ENCODE results near the gene ABHD17A. TPM values are rescaled to one million over a fixed set of nuclear protein-coding genes. Genes with fewer than 3 reads are reported as not detected.

ABHD17A gene
- total RNA-seq, 1 experiment from 2014 or later = 47.7 TPM

- Histone ChIP-seq H3K4me1 (no peaks in the 10 kb centered on the region), H3K4me3 (ENCODE audit: low read depth, low read length) (no peak overlapping the region), H3K36me3 (ENCODE audit: control insufficient read depth, insufficient read depth, low read length) (peaks cover 3% of the 10 kb centered on the region), H3K9me3 (no peaks in the 10 kb centered on the region), H3K27me3 (replicated peaks; ENCODE audit: control insufficient read depth, insufficient read depth, low read length) (no peaks in the 10 kb centered on the region)
- intact Hi-C loops (cut with micrococcal nuclease; ENCODE audit: unreplicated experiment) = no loop called here
- H3K4me1 Mint-ChIP-seq (ENCODE audit: low read depth, unreplicated experiment) = no peaks in the 10 kb centered on the region
- H3K27ac Mint-ChIP-seq (ENCODE audit: unreplicated experiment) = no peak overlapping the region
- no peak for DNase-seq
- BruUV-seq (replicated peaks) = no TSS peak
- no peaks in the 10 kb centered on the region for H3K9me3 Mint-ChIP-seq (ENCODE audit: unreplicated experiment)
- no peak for TF ChIP-seq CTCF (IDR thresholded peaks at IDR 0.05; ENCODE audit: insufficient read depth in 1 of 2, low read depth in 1 of 2, low read length in 1 of 2, severe bottlenecking in 1 of 2, unreplicated experiment in 1 of 2)
- ChIA-PET CTCF (no interaction called here), POLR2A (no interaction called here)
- H3K27me3 Mint-ChIP-seq (ENCODE audit: insufficient read depth, unreplicated experiment) = no peaks in the 10 kb centered on the region
- peaks cover 46% of the 10 kb centered on the region for H3K36me3 Mint-ChIP-seq (ENCODE audit: insufficient read depth, unreplicated experiment)
- H3K4me3 Mint-ChIP-seq (ENCODE audit: unreplicated experiment) = no peak overlapping the region
These were observed 35.3 kb upstream of the ABHD17A start for GRCh38 chr19:1920644-1921043.

- H3K4me3 Mint-ChIP-seq (ENCODE audit: unreplicated experiment) = no peak overlapping the region
- no peaks in the 10 kb centered on the region for H3K4me1 Mint-ChIP-seq (ENCODE audit: low read depth, unreplicated experiment)
- CTCF ChIA-PET = no interaction called here
- BruUV-seq (replicated peaks) = no TSS peak
- no peak for TF ChIP-seq CTCF (IDR thresholded peaks at IDR 0.05; ENCODE audit: insufficient read depth in 1 of 2, low read depth in 1 of 2, low read length in 1 of 2, severe bottlenecking in 1 of 2, unreplicated experiment in 1 of 2)
- no peaks in the 10 kb centered on the region for H3K27me3 Mint-ChIP-seq (ENCODE audit: insufficient read depth, unreplicated experiment)
- no peaks in the 10 kb centered on the region for H3K9me3 Mint-ChIP-seq (ENCODE audit: unreplicated experiment)
- peaks cover 6% of the 10 kb centered on the region for H3K36me3 ChIP-seq (ENCODE audit: control insufficient read depth, insufficient read depth, low read length)
- no peak overlapping the region for H3K4me3 ChIP-seq (ENCODE audit: low read depth, low read length)
- H3K27me3 ChIP-seq (replicated peaks; ENCODE audit: control insufficient read depth, insufficient read depth, low read length) = no peaks in the 10 kb centered on the region
- H3K27ac Mint-ChIP-seq (ENCODE audit: unreplicated experiment) = no peak overlapping the region
- no peaks in the 10 kb centered on the region for H3K9me3 ChIP-seq
- intact Hi-C loops (cut with micrococcal nuclease; ENCODE audit: unreplicated experiment) = no loop called here
- POLR2A ChIA-PET = no interaction called here
- DNase-seq = no peak
- no peaks in the 10 kb centered on the region for H3K4me1 ChIP-seq
- H3K36me3 Mint-ChIP-seq (ENCODE audit: insufficient read depth, unreplicated experiment) = peaks cover 48% of the 10 kb centered on the region
These were observed 33.7 kb upstream of the ABHD17A start for GRCh38 chr19:1918975-1919374.

GRCh38 chr19:1917926-1918325 is 32.6 kb upstream of the ABHD17A start:
- CTCF ChIA-PET = no interaction called here
- H3K9me3 ChIP-seq = no peaks in the 10 kb centered on the region
- TF ChIP-seq CTCF (IDR thresholded peaks at IDR 0.05; ENCODE audit: insufficient read depth in 1 of 2, low read depth in 1 of 2, low read length in 1 of 2, severe bottlenecking in 1 of 2, unreplicated experiment in 1 of 2) = no peak
- no peaks in the 10 kb centered on the region for H3K27me3 Mint-ChIP-seq (ENCODE audit: insufficient read depth, unreplicated experiment)
- no peak overlapping the region for H3K4me3 ChIP-seq (ENCODE audit: low read depth, low read length)
- no peaks in the 10 kb centered on the region for H3K4me1 Mint-ChIP-seq (ENCODE audit: low read depth, unreplicated experiment)
- peaks cover 6% of the 10 kb centered on the region for H3K36me3 ChIP-seq (ENCODE audit: control insufficient read depth, insufficient read depth, low read length)
- intact Hi-C loops (cut with micrococcal nuclease; ENCODE audit: unreplicated experiment) = no loop called here
- no peaks in the 10 kb centered on the region for H3K27me3 ChIP-seq (replicated peaks; ENCODE audit: control insufficient read depth, insufficient read depth, low read length)
- H3K4me3 Mint-ChIP-seq (ENCODE audit: unreplicated experiment) = no peak overlapping the region
- no peaks in the 10 kb centered on the region for H3K9me3 Mint-ChIP-seq (ENCODE audit: unreplicated experiment)
- H3K36me3 Mint-ChIP-seq (ENCODE audit: insufficient read depth, unreplicated experiment) = peaks cover 59% of the 10 kb centered on the region
- H3K27ac Mint-ChIP-seq (ENCODE audit: unreplicated experiment) = no peak overlapping the region
- no peak for DNase-seq
- H3K4me1 ChIP-seq = no peaks in the 10 kb centered on the region
- POLR2A ChIA-PET = no interaction called here
- BruUV-seq (replicated peaks) = no TSS peak

Data from Caco-2 (cell line).